ENCODE measurements around the gene CUL2. TPM values are rescaled to one million over a fixed set of nuclear protein-coding genes. Genes with fewer than 3 reads are reported as not detected.

CUL2 gene
- total and polyA plus RNA-seq, 10 of the 15 experiments (the other 5 are each of a cell fraction or from before 2014, with no cell fraction given), result 11.9 to 56.5 (median 33.2) TPM

DNA sequence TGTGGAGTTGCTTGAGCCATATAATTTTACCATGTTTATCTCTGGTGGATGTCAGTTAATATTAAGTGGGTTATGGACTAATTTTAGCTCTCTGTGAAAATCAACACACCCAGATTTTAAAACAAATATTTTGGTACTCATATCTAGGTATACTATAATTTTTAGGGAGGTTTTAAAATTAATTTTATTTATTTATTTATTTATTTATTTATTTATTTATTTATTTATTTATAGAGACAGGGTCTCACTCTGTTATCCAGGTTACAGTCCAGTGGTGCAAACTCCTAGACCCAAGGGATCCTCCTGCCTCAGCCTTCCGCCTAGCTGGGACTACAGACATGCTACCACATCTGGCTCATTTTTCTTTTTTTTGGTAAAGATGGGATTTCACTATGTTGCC is 29.2 kb upstream of the CUL2 start (continued):
- TF ChIP-seq, protein P1, sequence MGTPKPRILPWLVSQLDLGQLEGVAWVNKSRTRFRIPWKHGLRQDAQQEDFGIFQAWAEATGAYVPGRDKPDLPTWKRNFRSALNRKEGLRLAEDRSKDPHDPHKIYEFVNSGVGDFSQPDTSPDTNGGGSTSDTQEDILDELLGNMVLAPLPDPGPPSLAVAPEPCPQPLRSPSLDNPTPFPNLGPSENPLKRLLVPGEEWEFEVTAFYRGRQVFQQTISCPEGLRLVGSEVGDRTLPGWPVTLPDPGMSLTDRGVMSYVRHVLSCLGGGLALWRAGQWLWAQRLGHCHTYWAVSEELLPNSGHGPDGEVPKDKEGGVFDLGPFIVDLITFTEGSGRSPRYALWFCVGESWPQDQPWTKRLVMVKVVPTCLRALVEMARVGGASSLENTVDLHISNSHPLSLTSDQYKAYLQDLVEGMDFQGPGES (IDR thresholded peaks at IDR 0.05), result no peak
- TF ChIP-seq, protein P2, sequence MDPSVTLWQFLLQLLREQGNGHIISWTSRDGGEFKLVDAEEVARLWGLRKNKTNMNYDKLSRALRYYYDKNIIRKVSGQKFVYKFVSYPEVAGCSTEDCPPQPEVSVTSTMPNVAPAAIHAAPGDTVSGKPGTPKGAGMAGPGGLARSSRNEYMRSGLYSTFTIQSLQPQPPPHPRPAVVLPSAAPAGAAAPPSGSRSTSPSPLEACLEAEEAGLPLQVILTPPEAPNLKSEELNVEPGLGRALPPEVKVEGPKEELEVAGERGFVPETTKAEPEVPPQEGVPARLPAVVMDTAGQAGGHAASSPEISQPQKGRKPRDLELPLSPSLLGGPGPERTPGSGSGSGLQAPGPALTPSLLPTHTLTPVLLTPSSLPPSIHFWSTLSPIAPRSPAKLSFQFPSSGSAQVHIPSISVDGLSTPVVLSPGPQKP (IDR thresholded peaks at IDR 0.05; ENCODE audit: low read depth, low read length), result no peak
- TF ChIP-seq, protein P3, sequence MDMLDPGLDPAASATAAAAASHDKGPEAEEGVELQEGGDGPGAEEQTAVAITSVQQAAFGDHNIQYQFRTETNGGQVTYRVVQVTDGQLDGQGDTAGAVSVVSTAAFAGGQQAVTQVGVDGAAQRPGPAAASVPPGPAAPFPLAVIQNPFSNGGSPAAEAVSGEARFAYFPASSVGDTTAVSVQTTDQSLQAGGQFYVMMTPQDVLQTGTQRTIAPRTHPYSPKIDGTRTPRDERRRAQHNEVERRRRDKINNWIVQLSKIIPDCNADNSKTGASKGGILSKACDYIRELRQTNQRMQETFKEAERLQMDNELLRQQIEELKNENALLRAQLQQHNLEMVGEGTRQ (IDR thresholded peaks at IDR 0.05; ENCODE audit: borderline replicate concordance, low read depth, low read length), result no peak
- no peak for TF ChIP-seq ZBED1 (IDR thresholded peaks at IDR 0.05; ENCODE audit: borderline replicate concordance)

DNA sequence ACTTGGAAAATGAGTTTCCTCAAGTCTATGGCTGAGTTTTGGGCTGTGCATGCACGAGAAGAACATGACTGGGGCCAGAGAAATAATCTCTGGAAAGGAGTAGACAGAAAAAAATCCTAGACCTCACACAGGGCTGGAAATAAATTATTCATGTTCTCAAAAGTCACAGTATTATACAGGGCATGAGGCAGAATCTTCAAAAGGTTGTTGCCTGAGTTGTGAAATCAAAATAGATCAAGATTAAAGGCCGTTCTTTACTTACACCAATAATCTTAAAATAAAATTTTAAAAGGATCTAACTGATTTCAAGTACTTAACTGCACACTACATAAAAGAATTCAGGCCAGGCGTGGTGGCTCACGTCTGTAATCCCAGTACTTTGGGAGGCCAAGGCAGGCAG is 22.4 kb upstream of the CUL2 start:
- POLR2A ChIA-PET, result no interaction called here
- FAIRE-seq (no peak), ATAC-seq (no peak), DNase-seq (ENCODE audit: low read depth, low spot score) (no peak)
- H3K79me2 ChIP-seq (ENCODE audit: control insufficient read depth, insufficient read depth, low read length), result no peaks in the 10 kb centered on the region
- CTCF ChIA-PET, result interaction anchor here (1.3 kb wide), 1 partner anchor 8 kb away, joined by 6 read pairs; no protein-coding TSS in a partner anchor
- in situ Hi-C loops (cut with MboI), result loop anchor here (25.0 kb wide), 1 partner anchor 675 kb away; no protein-coding TSS in a partner anchor
- TF ChIP-seq CBX3 (IDR thresholded peaks at IDR 0.05; ENCODE audit: borderline replicate concordance, low read depth), result no peak
- TF ChIP-seq IKZF1 (conservative IDR thresholded peaks at IDR 0.05), result no peak
- TF ChIP-seq STAT1 (conservative IDR thresholded peaks at IDR 0.05), result no peak
- no peak for TF ChIP-seq SMARCA5 (IDR thresholded peaks at IDR 0.05)
- H3K4me1 ChIP-seq (ENCODE audit: control insufficient read depth, insufficient read depth, low read length), result no peaks in the 10 kb centered on the region
- H4K20me1 ChIP-seq (ENCODE audit: control insufficient read depth, insufficient read depth), result no peaks in the 10 kb centered on the region
- H3K36me3 ChIP-seq (ENCODE audit: control insufficient read depth in 2 of 2, insufficient read depth in 2 of 2, low read length in 1 of 2), result no peaks in the 10 kb centered on the region
- no peaks in the 10 kb centered on the region for H3K27me3 ChIP-seq (replicated peaks in 1 of 2; ENCODE audit: control insufficient read depth in 2 of 2, insufficient read depth in 2 of 2, low read length in 1 of 2)
- intact Hi-C loops (cut with micrococcal nuclease; ENCODE audit: unreplicated experiment), result no loop called here
- no TSS peak for BruUV-seq (replicated peaks)
- SMC1A ChIA-PET (ENCODE audit: uncharacterized antibody, unreplicated experiment), result no interaction called here
- no peaks in the 10 kb centered on the region for H3K9me3 ChIP-seq (replicated peaks; ENCODE audit: control insufficient read depth, insufficient read depth, low read length)
- WGBS (ENCODE audit: insufficient coverage, insufficient replicate concordance, low lambda C conversion rate, missing lambda C conversion rate), result 14% methylated on average over 4 of the region's 4 CpGs
- no peak overlapping the region for H3K9ac ChIP-seq (ENCODE audit: control insufficient read depth, insufficient read depth, low read length)
- H3K4me2 ChIP-seq (ENCODE audit: control insufficient read depth, insufficient read depth), result no peak overlapping the region
- H2AFZ ChIP-seq (ENCODE audit: control insufficient read depth, low read depth, low read length), result no peak overlapping the region
- H3K27ac ChIP-seq (ENCODE audit: control insufficient read depth, insufficient read depth), result no peak overlapping the region
- no peak overlapping the region for H3K4me3 ChIP-seq
- RAD21 ChIA-PET (ENCODE audit: unreplicated experiment), result no interaction called here

Data from GM12878 (cell line).